ENCODE results near the gene NECAB3.

DNA sequence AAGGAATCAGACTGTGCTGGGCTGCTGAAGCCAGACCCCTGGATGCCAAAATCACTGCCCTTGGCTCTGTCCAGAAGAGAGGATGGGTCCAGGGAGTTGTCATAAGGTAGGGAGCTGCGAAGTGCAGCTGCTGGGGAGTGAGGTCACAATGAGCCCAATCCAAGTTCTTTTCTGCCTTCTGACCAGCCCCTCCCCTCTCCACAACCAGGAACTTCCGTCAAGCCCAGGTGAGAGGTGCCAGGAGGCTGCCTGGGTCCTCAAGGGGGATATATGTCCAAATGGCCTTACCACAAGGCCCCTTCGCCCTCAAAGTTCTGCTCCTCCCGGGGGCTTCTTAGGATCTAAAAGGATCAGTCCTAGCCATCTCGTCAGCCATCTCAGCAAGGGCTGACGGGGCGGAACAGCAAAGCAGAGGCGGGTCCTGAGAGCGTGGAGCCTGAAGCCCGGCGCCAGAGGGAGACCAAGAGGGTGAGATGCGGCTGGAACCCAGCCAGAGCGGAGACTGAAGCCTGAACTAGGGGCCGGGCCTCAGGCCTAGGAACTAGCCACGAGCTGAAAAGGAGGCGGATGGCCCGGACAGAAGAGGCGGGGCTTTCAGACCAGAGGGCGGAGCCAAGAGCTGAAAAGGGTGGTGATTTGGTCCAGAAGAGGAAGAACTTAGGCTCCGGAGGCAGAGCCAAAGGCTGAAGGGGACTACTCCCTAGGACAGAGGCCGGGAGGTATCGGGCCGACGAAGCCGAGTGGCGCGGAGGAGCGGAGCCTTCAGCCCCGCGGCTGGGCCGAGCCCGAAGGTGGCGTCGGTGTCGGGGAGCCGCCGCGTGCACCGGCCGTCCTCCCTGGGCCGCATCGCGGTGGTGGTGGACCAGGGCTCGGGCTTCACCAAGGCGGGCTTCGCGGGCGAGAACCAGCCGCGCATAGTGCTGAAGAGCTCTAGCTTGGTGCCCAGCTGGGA lies 7.7 kb downstream of the NECAB3 start, which contains the start of gene ACTL10:
- peak in 1 of 2 donors; percentile 78 for TF ChIP-seq POLR2A (IDR thresholded peaks at IDR 0.05)
- TF ChIP-seq, protein P1, sequence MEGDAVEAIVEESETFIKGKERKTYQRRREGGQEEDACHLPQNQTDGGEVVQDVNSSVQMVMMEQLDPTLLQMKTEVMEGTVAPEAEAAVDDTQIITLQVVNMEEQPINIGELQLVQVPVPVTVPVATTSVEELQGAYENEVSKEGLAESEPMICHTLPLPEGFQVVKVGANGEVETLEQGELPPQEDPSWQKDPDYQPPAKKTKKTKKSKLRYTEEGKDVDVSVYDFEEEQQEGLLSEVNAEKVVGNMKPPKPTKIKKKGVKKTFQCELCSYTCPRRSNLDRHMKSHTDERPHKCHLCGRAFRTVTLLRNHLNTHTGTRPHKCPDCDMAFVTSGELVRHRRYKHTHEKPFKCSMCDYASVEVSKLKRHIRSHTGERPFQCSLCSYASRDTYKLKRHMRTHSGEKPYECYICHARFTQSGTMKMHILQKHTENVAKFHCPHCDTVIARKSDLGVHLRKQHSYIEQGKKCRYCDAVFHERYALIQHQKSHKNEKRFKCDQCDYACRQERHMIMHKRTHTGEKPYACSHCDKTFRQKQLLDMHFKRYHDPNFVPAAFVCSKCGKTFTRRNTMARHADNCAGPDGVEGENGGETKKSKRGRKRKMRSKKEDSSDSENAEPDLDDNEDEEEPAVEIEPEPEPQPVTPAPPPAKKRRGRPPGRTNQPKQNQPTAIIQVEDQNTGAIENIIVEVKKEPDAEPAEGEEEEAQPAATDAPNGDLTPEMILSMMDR (IDR thresholded peaks at IDR 0.05): peak in 1 of 3 experiments; percentile 27
- TF ChIP-seq POLR2AphosphoS5 (IDR thresholded peaks at IDR 0.05; ENCODE audit: insufficient read depth in 1 of 2, low read depth in 1 of 2): peak; percentile 88 to 91

Data from vagina (tissue), 2 donors.